Measurements from ENCODE around the gene LPCAT1.

- TF ChIP-seq REST (IDR thresholded peaks at IDR 0.05; ENCODE audit: insufficient read depth in 1 of 2, low read depth in 2 of 2, low read length in 1 of 2) (no peak), CTCF (IDR thresholded peaks at IDR 0.05) (no peak), SIN3A (IDR thresholded peaks at IDR 0.05; ENCODE audit: borderline replicate concordance, insufficient read depth, low read depth, low read length) (no peak), POLR2AphosphoS5 (IDR thresholded peaks at IDR 0.05; ENCODE audit: low read depth, low read length) (no peak)
These were observed 26.7 kb upstream of the LPCAT1 start for GRCh38 chr5:1550287-1551076.

Measured in Panc1 (cell line).